Hepatocyte (in vitro differentiated cells): ENCODE results near the gene STAM.

Experiments used
- CTCF ChIP-seq: fragments of 200-600 bp; sonication (generic); IDR thresholded peaks from 2 replicates; pipeline ENCODE4 v1.5.1; 2016; ENCODE audit warnings: antibody characterized with exemption, mild to moderate bottlenecking; ENCODE audit not compliant: poor library complexity
- EZH2 ChIP-seq: fragments of 200-600 bp; sonication (generic); IDR thresholded peaks from 2 replicates; pipeline ENCODE4 v1.6.1; 2016; ENCODE audit warnings: antibody characterized with exemption, mild to moderate bottlenecking, borderline replicate concordance

GRCh38 chr10:17659365-17659764 lies 15.4 kb downstream of the STAM start:
- no peak for TF ChIP-seq CTCF
- no peak for TF ChIP-seq EZH2
